BJ (cell line): ENCODE results near the gene CEP19. TPM values are rescaled to one million over a fixed set of nuclear protein-coding genes. Genes with fewer than 3 reads are reported as not detected.

ENCODE experiments used
- CTCF ChIA-PET: fragments of 350-600 bp; formaldehyde crosslinking; extraction: SDS; loops from one replicate; lab custom pipeline; 2021; ENCODE audit warnings: antibody characterized with exemption, inconsistent platforms; lab: Yijun Ruan, JAX
- POLR2A ChIA-PET: fragments of 300-600 bp; sonication (Branson Sonifier 250); formaldehyde crosslinking; extraction: SDS; loops from one replicate; lab custom pipeline; 2021; ENCODE audit warnings: antibody characterized with exemption; lab: Charles Lee
- DNase-seq: peaks from one replicate; pipeline ENCODE4 v3.0.0-alpha.2; 2011; ENCODE audit warnings: low read depth
- H3K27me3 ChIP-seq: 2 replicates; pipeline ENCODE4 v1.6.0; 2011; ENCODE audit warnings: low read length; ENCODE audit not compliant: control insufficient read depth, insufficient read depth
- H3K36me3 ChIP-seq: 2 replicates; pipeline ENCODE4 v1.5.1; 2011; ENCODE audit warnings: low read length; ENCODE audit not compliant: control insufficient read depth, insufficient read depth
- H3K4me3 ChIP-seq: 2 replicates; pipeline ENCODE4 v1.5.1; 2011; ENCODE audit warnings: low read depth, mild to moderate bottlenecking, control low read depth, low read length
- polyA plus RNA-seq: library from polyadenylated mRNA; depleted of rRNA; stranded (reverse); fragments of >200 nt; gene quantifications from 2 replicates; pipeline ENCODE4 v1.2.3, GENCODE V29; 2011
- TF ChIP-seq, protein P1 (sequence below): IDR thresholded peaks from 2 replicates; pipeline ENCODE4 v1.5.1; 2011; ENCODE audit warnings: low read depth, mild to moderate bottlenecking, control low read depth, inconsistent platforms, low read length, moderate library complexity; ENCODE audit not compliant: insufficient read depth

CEP19 gene
- polyA plus RNA-seq, 1 experiment = 1.9 TPM

DNA sequence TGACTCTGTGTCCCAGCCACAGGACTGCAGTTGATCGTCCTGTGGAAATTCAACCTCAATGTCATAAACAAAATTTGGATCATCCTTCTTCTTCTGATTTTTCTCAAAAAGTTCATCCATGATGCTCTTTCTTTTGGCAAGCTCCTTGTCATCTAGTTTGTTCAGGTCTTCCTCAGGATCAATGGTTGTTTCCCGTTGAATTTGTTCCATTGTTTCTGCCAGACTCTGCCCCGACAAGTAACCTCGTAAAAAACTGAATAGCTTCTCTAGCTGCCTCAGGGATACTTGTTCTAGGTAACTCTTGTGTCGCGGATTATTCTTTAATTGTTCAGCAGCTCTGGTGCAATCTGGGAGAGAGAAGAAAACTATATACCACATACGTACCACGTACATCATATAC lies 4.5 kb downstream of the CEP19 start:
- POLR2A ChIA-PET = no interaction called here

DNA sequence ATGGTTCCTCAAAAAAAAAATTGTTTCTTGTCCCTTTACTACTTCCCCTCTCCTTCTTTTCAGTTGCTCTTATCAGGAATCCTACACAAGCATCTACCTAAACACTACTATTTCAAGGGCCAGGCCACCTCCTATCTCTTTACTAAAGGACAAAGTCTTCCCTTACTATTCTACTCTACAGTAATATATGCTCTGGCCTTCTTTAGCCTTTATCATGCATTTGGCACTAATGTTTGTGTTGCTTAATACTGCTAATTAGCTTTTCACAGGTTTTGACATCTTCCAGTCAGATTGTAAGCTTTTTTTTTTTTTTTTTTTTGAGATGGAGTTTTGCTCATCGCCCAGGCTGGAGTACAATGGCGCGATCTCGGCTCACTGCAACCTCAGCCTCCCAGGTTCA lies 5.3 kb downstream of the CEP19 start:
- Histone ChIP-seq H3K36me3 (no peaks in the 10 kb centered on the region), H3K27me3 (no peaks in the 10 kb centered on the region), H3K4me3 (no peak overlapping the region)
- TF ChIP-seq, protein P1, sequence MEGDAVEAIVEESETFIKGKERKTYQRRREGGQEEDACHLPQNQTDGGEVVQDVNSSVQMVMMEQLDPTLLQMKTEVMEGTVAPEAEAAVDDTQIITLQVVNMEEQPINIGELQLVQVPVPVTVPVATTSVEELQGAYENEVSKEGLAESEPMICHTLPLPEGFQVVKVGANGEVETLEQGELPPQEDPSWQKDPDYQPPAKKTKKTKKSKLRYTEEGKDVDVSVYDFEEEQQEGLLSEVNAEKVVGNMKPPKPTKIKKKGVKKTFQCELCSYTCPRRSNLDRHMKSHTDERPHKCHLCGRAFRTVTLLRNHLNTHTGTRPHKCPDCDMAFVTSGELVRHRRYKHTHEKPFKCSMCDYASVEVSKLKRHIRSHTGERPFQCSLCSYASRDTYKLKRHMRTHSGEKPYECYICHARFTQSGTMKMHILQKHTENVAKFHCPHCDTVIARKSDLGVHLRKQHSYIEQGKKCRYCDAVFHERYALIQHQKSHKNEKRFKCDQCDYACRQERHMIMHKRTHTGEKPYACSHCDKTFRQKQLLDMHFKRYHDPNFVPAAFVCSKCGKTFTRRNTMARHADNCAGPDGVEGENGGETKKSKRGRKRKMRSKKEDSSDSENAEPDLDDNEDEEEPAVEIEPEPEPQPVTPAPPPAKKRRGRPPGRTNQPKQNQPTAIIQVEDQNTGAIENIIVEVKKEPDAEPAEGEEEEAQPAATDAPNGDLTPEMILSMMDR = no peak
- no peak for DNase-seq
- ChIA-PET POLR2A (no interaction called here), CTCF (interaction anchor here (1.2 to 2.8 kb wide), 3 partner anchors 11 to 21 kb away, joined by 4 to 9 read pairs (median 4); no protein-coding TSS in a partner anchor)

More for the DNA sequence above, 4.5 kb downstream of the CEP19 start:
- CTCF ChIA-PET = interaction anchor here (0.5 to 2.8 kb wide), 6 partner anchors 11 to 387 kb away, joined by 3 to 9 read pairs (median 4); no protein-coding TSS in a partner anchor
- DNase-seq = no peak
- TF ChIP-seq, protein P1 = no peak
- no peaks in the 10 kb centered on the region for H3K27me3 ChIP-seq
- no peak overlapping the region for H3K4me3 ChIP-seq
- H3K36me3 ChIP-seq = no peaks in the 10 kb centered on the region

DNA sequence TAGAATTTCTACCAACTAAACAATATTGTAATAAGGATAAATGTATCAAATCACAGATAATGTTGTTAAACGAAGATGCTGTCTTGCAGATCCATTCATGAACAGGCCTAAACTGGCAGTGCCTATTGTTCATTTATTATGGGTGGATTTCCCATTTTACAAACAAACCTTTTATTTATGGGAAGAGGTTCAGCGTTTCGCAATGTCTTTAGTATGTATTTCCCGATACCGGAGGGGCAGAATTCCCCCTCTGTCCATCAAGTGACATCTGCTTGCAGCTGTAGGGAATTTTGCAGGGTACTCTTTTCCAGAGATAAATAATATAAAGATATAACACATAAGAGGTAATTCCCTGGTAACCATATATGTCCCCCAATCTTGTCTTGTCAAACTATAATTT lies 5.7 kb downstream of the CEP19 start:
- ChIA-PET CTCF (interaction anchor here (1.2 to 2.8 kb wide), 2 partner anchors 10 to 21 kb away, joined by 4 to 9 read pairs; no protein-coding TSS in a partner anchor), POLR2A (no interaction called here)
- TF ChIP-seq, protein P1 = no peak
- Histone ChIP-seq H3K27me3 (no peaks in the 10 kb centered on the region), H3K36me3 (no peaks in the 10 kb centered on the region), H3K4me3 (no peak overlapping the region)
- no peak for DNase-seq

DNA sequence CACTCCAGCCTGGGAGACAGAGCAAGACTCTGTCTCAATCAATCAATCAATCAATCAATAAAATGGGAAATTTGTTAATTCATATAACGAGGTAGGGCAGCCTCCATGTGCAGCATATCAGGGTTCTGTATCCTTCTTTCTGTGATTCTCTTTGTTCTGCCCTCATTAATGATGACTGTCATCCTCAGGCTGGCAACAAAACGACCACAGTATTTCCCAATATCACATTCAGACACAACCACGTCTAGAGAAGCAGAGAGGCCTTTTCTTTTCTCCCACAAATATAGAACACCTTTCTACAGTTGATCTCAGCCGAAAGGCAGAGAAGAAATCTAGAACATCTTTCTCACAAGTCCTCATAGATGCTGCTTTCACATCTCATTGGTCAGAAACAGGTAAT lies 11.2 kb downstream of the CEP19 start:
- POLR2A ChIA-PET = no interaction called here
- Histone ChIP-seq H3K4me3 (no peak overlapping the region), H3K36me3 (no peaks in the 10 kb centered on the region), H3K27me3 (no peaks in the 10 kb centered on the region)
- DNase-seq = no peak
- TF ChIP-seq, protein P1 = no peak
- CTCF ChIA-PET = interaction anchor here (0.6 kb wide), 1 partner anchor 95 kb away, joined by 3 read pairs; no protein-coding TSS in a partner anchor

DNA sequence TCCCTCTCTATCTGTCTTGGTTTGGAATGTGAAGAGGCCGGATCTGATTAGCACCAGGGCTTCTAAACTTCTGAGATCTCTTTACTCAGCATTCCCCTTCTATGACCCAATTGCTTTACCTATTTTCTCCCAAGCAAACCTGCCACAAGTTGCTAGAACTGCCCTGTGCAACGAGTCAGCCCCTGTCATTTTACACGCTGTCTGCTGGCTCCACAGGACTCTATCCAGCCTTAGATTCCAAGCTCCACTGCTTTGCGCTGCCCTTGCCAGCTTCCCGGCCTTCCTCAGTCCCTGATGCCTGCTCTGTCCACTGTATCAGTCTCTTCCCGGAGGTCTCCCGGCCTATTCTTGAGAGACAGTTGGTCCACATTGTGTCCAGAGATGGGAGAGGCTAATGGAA lies 12.3 kb downstream of the CEP19 start:
- ChIA-PET POLR2A (no interaction called here), CTCF (interaction anchor here (1.2 kb wide), 1 partner anchor 90 kb away, joined by 5 read pairs; no protein-coding TSS in a partner anchor)

More for the DNA sequence above, 12.3 kb downstream of the CEP19 start:
- Histone ChIP-seq H3K27me3 (no peaks in the 10 kb centered on the region), H3K36me3 (no peaks in the 10 kb centered on the region), H3K4me3 (no peak overlapping the region)
- TF ChIP-seq, protein P1 = no peak
- DNase-seq = no peak
